GM18519 (cell line): ENCODE measurements around the gene B4GALNT1.
A peak's percentile ranks its signal among the peaks of the same experiment; 100 is the strongest.
"Not testable (repeated sequence)": the region's sequence is repeated elsewhere in the genome, so short reads cannot be mapped to it uniquely, and the experiment has no call there.

Experiments
- ATAC-seq: cut with Tn5 transposase; IDR thresholded peaks from one replicate; pipeline ENCODE4 v1.9.1; 2021; ENCODE audit warnings: mild to moderate bottlenecking, moderate library complexity; ENCODE audit not compliant: unreplicated experiment, low FRiP score

The B4GALNT1 gene

GRCh38 chr12:57621497-57622292, 11.3 kb downstream of the B4GALNT1 start:
- ATAC-seq: no peak

DNA sequence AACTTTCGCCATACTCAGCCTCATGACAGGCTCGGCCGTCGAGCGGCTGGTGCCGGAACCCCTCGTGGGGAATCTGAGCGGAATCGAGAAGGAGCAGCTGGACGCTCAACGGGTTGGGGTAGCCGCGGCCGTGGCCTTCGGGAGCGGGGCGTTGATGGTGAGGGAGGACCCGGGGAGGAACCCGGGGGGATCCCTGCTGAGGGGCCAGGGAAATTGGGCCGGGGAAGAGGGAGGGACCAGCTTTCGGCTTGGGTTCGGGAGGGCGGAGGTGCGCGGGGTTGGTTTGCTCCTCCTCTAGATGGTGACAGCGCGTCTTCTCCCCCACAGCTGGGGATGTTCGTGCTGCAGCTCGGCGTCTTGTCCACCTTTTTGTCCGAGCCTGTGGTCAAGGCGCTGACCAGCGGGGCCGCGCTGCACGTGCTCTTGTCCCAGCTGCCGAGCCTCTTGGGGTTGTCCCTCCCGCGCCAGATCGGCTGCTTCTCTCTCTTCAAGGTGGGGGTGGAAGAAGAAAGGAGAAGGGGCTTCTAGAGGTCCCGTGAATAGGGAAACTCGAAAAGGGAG, 12.0 kb downstream of the B4GALNT1 start:
- no peak for ATAC-seq

DNA sequence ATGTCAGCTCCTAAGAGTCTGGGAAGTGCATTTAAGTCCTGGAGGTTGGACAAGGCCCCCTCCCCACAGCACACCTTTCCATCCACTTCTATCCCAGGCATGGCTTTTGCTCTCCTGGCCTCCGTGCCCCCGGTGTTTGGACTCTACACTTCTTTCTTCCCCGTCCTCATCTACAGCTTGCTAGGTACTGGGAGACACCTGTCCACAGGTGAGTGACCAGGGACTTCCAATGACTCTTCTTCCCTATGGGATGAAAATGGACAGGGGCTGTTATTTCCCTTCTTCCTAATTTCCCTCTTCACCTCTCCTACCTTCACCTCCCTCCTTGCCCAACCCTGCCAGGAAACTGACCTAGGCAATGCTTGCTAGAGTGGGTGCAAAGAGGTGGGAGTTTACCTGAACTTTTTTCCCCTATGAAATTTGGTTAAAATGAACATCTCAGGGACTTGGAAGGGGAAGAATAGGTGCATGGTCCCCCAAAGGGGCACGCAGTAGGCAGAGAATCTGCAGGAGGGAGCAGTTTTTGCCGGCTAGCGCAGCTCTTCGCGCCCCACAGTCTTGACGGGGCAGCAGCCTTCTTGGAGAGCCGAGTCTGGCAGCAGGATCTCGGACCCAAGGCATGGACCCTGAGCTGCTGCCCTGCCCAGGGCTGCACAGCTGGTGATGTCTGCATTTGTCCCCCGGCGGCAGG, 12.6 kb downstream of the B4GALNT1 start:
- ATAC-seq: no peak

DNA sequence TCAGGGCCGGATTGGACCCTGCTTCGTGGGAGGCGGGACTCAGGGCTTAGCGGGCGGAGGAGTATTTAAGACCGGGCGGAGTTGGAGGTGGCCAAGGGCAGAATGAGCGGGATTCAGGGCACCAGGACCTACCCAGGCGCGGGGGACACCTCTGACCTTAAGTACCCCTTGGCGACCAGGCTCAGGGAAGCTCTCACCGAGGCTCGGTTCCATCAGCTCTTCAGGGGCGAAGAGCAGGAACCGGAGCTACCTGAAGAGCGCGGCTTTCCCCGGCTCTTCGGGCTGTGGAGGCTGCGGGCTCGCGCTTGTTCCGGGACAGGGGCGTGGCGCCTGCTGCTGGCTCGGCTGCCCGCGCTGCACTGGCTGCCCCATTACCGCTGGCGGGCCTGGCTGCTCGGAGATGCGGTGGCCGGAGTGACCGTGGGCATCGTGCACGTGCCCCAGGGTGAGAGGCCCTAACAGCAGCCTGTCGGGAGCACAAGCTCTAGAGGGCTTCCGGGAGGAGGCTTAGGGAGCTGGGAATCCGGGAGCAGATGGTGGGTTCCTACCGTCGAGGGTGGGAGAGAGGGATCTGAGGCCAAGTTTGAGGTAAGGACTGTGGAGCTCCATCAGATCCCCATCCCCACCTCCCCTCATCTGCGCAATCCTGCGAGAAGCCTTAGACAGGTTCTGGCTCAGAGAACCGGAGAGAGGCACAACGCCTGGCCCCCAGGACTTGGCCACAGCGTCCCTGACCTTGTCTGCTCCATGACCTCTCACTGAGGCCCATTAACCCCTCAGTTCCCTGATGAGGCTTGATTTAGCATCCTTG, 13.4 kb downstream of the B4GALNT1 start:
- ATAC-seq: no peak

DNA sequence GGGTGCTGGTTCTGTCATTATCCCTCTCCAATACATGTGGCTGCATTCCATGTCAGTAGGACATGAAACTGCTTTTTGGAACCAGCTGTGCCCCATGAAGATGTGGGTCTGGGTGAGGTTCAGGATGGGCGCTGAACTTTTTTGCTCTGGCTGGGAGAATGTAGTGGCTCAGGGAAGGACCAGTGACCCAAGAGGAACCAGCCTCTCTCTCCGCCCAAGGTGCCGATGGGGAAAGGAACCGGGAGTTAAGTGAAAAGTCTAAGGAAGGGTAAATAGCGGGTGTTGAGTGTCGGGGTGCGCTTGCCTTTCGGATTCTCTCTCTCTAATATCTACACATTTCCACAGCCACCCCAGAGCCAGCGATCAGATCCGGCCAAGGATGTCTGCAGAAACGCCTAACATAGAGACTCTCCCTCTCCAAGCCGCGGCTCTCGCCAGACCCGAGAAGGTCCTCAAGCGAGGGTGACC, 14.0 kb downstream of the B4GALNT1 start:
- ATAC-seq: no peak

GRCh38 chr12:57618431-57618830, 14.6 kb downstream of the B4GALNT1 start:
- ATAC-seq: not testable (repeated sequence)

GRCh38 chr12:57617942-57618341, 15.1 kb downstream of the B4GALNT1 start:
- no peak for ATAC-seq

DNA sequence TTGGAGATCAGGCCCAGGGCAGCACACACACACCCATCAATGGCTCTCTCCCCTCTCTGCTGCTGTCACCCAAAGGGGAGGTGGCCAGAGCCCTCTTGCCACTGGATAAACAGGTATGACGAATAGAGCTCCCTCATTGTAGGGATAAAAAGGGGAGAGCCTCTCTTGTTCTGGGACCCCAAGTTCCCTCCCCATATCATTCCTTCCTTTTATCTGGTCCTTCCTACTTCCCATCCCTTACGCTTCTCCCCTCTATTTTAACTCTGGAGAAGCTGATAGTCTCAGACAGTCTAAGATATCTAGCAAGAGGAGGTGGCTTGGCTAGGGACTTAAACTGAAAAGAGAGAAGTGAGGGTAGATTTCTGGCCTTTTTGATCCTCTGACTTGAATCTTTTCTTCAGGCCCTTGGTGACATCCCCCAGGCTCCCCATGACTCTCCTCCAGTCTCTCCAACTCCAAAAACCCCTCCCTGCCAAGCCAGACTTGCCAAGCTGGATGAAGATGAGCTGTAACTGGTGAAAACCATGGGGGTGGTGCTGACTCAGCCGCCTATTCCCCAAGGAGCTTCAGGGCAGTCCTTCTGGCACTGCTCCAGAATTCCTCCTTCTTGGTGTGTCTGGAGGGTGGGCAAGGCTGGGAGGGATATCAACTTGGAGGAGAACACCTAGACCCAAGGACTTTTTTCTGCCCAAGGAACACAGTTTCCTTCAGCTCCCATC, 16.5 kb downstream of the B4GALNT1 start:
- no peak for ATAC-seq

DNA sequence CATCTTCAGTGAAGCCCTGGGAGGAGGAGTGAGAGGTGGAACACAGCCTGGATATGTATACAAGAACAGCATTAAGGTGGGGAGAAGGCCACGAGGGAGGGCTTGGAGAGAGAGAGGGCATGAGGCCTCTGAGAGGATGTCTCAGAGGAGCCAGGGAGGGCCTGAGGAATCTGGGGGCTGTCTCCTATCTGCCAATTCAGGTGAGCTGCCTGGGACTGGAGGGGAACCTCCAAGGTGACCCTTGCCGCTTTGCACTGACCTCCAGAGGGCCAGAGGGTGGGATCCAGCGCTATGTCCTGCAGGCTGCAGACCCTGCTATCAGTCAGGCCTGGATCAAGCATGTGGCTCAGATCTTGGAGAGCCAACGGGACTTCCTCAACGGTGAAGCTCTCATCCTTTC, 17.4 kb downstream of the B4GALNT1 start:
- no peak for ATAC-seq

DNA sequence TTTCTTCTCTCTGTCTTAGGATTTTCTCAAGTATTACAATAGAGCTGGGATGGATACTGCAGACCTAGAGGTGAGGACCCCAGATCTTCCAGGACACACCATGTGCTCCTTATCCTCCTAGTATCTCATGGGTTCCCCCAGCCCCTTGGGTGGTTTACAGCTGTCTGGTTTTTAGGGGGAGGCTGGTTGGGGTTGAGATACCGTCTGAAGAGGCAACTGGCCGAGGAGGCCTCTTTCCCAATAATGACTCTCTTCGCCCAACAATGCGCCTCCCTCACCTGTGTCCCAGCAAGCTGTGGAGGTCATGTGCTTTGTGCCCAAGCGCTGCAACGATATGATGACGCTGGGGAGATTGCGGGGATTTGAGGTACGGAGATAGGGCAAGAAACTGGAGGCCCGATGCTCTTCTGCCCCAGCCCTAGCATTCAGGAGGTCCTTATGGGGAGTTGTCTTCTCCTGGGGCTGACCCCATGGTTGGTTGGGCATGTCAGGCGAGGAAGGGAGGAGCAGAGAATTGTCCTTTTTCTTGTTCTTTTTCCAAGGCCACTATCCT, 18.0 kb downstream of the B4GALNT1 start:
- no peak for ATAC-seq

DNA sequence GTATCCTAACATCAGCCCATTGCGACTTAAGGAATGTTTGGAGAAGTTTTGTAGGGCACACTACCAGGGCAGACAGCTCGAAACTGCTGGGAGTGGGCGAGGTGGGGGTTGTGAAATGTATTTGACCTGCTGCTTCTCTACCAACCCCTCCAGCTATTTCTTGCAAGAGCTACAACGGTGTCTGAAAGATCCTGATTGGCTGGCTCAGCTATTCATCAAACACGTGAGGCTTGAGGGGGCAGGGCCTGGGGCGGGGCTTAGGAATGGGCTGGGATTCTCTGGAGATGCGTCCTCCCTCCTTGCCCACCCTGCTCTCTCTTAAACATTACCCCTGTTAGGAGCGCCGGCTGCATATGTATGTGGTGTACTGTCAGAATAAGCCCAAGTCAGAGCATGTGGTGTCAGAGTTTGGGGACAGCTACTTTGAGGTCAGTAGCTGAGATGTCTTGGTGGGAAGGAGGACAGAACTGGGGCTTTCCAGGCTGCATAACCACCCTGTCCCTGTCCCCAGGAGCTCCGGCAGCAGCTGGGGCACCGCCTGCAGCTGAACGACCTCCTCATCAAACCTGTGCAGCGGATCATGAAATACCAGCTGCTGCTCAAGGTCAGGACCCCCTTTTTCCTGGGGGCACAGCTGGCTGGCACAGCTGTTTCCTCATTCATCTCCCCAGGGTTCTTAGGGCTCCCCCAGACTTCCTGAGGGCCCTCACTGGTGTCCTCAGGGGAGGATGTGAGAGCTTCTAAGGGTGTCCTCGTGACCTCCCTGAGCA, 18.6 kb downstream of the B4GALNT1 start:
- ATAC-seq: peak; percentile 41

DNA sequence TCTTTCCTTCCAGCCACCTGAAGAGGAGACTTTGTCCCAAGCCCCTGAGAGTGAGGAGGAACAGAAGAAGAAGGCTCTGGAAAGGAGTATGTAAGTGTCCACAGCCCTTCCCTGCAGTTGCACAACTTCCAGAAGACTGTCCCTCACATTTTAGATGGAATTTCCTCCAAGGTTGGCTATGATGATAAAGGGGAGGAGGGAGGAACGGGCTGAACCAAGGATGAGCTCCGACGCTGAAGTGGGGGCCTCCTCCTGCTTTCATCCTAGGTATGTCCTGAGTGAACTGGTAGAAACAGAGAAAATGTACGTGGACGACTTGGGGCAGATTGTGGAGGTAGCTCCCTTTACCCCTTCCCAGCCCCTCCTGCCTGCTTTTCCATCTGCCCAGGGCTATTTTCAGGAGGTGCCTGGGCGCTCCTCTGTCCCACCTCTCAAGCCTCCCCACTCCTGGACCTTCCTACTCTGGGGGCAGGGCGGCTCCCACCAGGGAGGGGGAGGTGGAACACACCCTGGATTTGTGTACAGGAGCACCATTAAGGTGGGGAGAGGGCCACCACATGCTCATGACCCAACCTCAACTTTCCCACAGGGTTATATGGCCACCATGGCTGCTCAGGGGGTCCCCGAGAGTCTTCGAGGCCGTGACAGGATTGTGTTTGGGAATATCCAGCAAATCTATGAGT, 19.4 kb downstream of the B4GALNT1 start:
- no peak for ATAC-seq

- ATAC-seq: no peak
These were observed 20.1 kb downstream of the B4GALNT1 start for GRCh38 chr12:57612711-57613426.

GRCh38 chr12:57611827-57612710, 20.9 kb downstream of the B4GALNT1 start:
- ATAC-seq: no peak

GRCh38 chr12:57611108-57611826, 21.7 kb downstream of the B4GALNT1 start, which contains the start of gene ARHGEF25:
TSS of gene ARHGEF25 (plus strand) at chr12:57611435. CDS start at chr12:57611895, 460 bp downstream.
- no peak for ATAC-seq

GRCh38 chr12:57610554-57611107, 22.4 kb downstream of the B4GALNT1 start:
- no peak for ATAC-seq
